Left renal pelvis (tissue), 4 donors: ENCODE results near the gene HIVEP2. TPM values are rescaled to one million over a fixed set of nuclear protein-coding genes. Genes with fewer than 3 reads are reported as not detected.

Experiments used
- DNase-seq, 4 donors: peaks; one replicate each; pipeline ENCODE4 v3.0.0-alpha.2; 2013; ENCODE audit warnings: low read depth in 4 of 4, low spot score in 3 of 4
- polyA plus RNA-seq, 4 donors: library from polyadenylated mRNA; unstranded; fragments of 120-200 nt; gene quantifications; one replicate each; pipeline ENCODE4 v1.2.1, GENCODE V29; 2013; ENCODE audit not compliant: insufficient read length in 4 of 4

Gene HIVEP2
- polyA plus RNA-seq, 4 donors = 10.2 to 15.8 (median 13.0) TPM

- no peak for DNase-seq
These were observed 147.8 kb downstream of the HIVEP2 start for GRCh38 chr6:142797159-142797558.

- DNase-seq = no peak
These were observed 148.4 kb downstream of the HIVEP2 start for GRCh38 chr6:142796571-142796970.

GRCh38 chr6:142796024-142796423, 149.0 kb downstream of the HIVEP2 start:
- DNase-seq = no peak

DNA sequence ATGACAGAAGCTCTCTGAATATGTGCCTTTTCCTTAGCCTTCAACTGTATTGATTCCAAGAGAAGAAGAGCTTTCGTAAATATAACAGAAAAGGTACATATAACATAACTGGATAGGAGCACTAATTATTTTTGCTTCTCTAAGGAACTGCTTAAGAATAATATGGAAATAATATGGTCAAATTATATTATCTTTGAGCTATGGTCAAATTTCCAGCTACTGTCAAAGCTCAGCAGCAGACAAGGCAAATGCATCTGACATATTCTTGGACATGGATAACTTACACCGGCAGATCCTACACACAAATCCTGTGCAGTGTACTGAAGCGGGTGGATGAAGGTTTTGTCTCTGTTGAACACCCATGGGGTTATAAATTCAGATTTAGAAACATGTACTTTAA, 150.6 kb downstream of the HIVEP2 start:
- DNase-seq = no peak

DNA sequence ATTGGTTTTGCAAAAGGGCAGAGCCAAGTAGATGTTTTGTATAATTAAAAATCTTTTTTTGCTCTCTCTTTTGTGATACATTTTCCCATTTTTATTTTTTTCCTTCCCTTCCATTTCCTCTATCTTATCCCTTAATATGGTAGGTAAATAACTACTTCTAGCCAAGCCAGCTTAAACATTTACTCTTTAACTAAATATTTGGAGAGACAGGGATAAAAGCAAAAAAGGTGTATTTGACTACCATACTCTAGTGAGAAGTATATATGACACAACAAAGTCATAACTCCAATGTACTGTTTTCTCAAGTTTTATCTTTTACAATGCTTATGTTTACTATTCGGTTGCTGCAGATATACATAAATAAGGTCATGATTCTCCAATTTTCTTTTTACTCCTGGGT, 154.7 kb downstream of the HIVEP2 start:
- DNase-seq = no peak

- DNase-seq = no peak
These were observed 157.6 kb downstream of the HIVEP2 start for GRCh38 chr6:142787422-142787821.

- DNase-seq = no peak
These were observed 158.5 kb downstream of the HIVEP2 start for GRCh38 chr6:142786476-142786875.

DNA sequence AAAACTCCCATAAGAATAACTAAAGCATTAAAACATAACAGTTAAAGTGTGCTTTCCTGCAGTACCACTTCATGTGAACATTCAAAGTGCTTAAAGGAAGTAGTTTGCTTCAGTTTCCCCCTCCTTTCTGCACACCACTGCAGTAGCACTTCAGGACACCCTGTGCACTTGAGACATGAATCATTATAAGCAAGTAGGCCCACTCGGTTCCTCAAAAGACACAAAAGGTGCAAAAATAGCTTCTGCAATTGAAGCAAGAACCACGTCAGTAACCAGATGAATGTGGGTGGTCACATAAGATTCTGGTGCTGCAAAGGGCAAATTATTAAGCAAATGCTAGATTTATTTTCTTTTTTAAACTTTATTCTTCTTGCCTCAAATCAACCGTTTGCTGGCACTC, 160.6 kb downstream of the HIVEP2 start:
- DNase-seq = no peak

DNA sequence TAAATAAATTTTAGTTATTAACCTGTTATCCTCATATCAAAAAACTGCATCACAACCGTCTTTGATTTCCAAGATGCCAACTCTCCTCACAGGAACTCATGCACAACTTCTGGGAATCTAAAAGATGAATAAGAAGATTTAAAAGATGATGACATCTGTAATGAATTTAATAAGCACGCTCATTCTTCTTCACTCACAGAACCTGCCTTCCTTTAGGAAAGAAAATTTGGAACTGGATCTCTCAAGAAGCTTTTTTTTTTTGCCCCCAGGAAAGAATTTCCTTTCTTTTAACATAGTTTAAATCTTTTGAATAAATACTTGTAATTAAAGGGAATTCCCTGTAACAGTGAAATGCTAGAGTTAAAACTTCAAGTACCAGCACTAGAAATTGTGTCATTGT, 161.5 kb downstream of the HIVEP2 start:
- no peak for DNase-seq

GRCh38 chr6:142781129-142781528, 163.8 kb downstream of the HIVEP2 start:
- DNase-seq = no peak

GRCh38 chr6:142773859-142774648, 170.9 kb downstream of the HIVEP2 start:
- DNase-seq = no peak

DNA sequence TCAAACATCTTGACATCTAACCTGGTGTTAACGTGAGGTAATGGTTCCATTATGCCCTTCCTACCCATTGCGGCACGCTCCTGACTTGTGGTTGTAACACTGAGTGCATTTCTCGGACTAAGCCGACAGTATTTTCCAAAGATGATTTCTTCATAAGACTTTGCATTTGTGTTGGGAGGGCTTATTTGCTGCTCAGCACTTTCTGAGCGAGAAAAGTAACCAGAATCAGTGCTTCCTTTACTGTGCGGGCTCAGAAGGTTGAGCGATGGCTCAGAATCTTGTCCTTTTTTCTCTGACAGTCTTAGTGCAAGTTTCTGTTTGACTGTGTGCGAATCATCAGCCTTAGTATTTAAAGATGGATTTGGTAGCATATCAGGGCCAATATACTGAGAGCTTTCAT, 171.7 kb downstream of the HIVEP2 start:
- no peak for DNase-seq

GRCh38 chr6:142771162-142771561, 173.8 kb downstream of the HIVEP2 start:
- no peak for DNase-seq

DNA sequence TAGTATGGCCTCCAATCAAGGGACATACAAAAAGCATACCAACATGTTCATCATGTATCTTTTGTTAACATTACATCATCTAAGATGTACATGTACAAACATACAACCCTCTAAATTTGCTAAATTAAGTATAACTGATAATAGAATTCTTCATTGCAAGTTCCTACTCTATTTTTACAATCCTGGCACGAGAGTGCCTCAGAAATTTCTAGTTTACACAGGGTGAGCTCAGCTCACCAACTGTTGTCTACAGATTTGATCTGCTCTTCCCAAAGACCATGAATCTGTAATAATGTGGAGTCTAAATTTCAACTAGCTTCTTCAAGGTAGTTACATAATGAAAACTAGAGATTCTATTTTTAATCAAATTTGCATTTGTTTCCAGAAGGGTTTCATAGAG, 179.7 kb downstream of the HIVEP2 start:
- DNase-seq = no peak

- DNase-seq = no peak
These were observed 180.7 kb downstream of the HIVEP2 start for GRCh38 chr6:142764311-142764710.

DNA sequence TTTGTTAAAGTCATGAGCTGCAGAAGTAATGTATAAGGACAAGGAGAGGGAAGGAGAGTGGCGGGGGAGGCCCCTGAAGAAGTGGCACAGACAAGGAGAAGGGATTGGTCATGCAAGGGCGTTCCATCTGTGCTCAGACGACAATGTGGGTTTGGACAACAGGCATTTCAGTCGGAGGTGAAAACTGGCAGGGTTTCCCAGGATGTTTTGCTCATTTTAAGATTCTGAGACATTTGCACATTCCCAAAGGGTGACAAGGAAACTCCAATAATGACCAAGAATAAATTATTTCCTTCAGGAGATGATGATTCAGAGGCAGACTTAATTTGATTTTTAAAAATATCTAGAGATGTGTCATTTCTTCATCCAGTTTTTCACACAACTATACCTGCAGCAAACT, 181.8 kb downstream of the HIVEP2 start:
- no peak for DNase-seq

DNA sequence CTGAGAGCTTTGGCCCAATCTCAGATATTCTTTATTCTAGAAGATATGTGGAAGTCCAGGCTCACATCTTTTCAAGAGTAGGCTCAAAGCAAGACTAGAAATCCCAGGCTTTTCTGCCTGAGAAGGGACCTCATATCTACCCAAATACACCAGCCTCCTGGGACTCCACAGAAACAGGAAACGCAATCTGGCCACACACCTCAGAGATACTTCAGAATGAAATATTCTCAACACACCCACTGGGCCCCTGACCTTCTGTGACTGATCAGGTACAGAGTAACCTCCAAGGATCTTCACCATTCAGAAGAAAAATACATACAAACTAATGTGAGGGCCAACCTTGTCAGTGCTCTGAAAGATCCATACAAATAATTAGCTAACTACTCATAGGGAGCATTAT, 183.2 kb downstream of the HIVEP2 start:
- no peak for DNase-seq

DNA sequence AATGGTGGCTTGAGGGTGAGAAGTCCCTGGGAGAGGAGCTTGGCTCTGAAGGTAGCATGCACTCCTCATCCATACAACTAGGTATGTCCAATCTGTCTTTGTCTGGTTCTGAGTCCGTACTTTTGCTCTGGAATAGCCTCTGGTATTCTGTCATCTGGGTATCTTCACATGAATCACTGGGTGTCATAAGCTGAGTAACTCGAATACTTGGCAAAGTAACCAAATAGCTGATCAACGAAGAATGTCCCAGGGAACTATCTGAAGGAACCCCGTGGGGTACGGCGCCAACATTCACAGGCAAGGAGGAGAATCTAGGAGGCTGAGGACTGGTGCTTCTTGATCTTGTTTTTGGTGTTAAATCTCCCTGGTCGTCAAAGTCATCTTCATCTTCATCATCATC, 184.8 kb downstream of the HIVEP2 start:
- DNase-seq = no peak

- DNase-seq = no peak
These were observed 186.3 kb downstream of the HIVEP2 start for GRCh38 chr6:142758629-142759025.

DNA sequence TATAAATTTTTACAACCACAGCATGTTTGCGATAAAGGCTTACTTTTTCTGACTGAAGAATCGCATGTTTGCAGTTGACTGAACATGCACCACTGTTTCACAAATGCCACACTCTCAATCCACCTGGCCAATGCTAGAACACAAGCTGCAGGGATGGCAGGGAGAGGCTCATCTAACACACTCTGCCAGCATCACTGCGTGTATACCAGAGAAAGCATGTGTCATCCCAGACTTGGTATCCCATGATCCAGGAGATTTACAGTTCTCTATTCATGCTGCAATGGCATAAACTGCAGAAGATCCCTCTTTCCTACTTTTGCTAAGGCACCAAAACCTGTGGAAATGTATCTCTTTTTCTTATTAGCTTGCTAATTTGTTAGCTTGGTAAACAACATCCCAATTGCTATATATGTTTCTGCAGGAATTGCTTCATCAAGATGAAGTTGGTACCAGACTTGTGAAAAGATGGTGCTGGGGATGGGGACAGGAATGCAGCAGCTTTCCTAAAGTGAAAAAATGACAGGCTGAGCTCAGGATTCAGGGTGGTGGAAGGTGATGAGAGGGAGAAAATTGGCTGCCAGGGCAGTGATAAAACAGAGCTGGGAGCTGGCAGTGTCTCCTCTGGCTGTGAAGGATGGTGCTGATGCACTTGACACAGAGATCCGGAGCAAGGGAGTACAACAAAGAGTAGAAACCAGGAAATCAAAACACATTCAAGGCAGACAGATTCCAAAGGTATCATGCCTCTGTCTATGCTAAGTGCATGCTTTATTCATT, 186.9 kb downstream of the HIVEP2 start:
- no peak for DNase-seq

- DNase-seq = no peak
These were observed 188.8 kb downstream of the HIVEP2 start for GRCh38 chr6:142756215-142756630.

- no peak for DNase-seq
These were observed 191.8 kb downstream of the HIVEP2 start for GRCh38 chr6:142753196-142753595.
